ENCODE data around the gene E2F4.

E2F4 gene

DNA sequence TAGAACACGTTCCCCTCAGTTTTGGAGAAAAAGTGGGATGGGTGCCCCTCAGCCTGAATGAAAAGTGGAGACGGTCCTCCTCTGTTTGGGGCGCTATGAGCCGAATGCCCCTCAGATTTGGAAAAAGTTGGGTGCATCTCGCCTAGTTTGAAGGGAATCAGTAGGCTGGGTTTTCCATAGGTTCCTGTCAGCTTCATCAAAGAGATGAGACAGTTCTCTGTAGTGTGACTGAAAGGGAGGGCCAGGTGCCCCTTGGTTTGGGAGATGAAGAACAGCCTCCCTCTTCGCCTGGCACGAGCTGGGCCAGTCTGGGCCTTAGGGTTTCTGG, 56.1 kb downstream of the E2F4 start:
- TF ChIP-seq, protein P1, sequence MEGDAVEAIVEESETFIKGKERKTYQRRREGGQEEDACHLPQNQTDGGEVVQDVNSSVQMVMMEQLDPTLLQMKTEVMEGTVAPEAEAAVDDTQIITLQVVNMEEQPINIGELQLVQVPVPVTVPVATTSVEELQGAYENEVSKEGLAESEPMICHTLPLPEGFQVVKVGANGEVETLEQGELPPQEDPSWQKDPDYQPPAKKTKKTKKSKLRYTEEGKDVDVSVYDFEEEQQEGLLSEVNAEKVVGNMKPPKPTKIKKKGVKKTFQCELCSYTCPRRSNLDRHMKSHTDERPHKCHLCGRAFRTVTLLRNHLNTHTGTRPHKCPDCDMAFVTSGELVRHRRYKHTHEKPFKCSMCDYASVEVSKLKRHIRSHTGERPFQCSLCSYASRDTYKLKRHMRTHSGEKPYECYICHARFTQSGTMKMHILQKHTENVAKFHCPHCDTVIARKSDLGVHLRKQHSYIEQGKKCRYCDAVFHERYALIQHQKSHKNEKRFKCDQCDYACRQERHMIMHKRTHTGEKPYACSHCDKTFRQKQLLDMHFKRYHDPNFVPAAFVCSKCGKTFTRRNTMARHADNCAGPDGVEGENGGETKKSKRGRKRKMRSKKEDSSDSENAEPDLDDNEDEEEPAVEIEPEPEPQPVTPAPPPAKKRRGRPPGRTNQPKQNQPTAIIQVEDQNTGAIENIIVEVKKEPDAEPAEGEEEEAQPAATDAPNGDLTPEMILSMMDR (IDR thresholded peaks at IDR 0.05; ENCODE audit: insufficient read depth, low read depth, low read length, missing control alignments): no peak
- DNase-seq (ENCODE audit: low read depth): no peak
- peak overlapping the region; percentile 86 for H3K4me3 ChIP-seq (ENCODE audit: low read depth, low read length)

All from GM12865 (cell line).